Gastroesophageal sphincter (tissue), 3 donors: ENCODE measurements around the gene MRPL40.

ENCODE experiments used
- POLR2A ChIP-seq, 2 donors: fragments of 450-650 bp; IDR thresholded peaks; one replicate each; pipeline ENCODE4 v1.6.1; 2017; ENCODE audit warnings: antibody characterized with exemption in 2 of 2, mild to moderate bottlenecking in 2 of 2, moderate library complexity in 1 of 2
- POLR2AphosphoS5 ChIP-seq: sonication (generic); formaldehyde crosslinking; IDR thresholded peaks from one replicate; pipeline ENCODE4 v1.6.1; 2017; ENCODE audit warnings: antibody characterized with exemption
- TF ChIP-seq, protein P1 (sequence below), 4 experiments: fragments of 200-600 bp in 2 of 4; fragments of 450-650 bp in 2 of 4; sonication (generic) in 1 of 4; IDR thresholded peaks; one replicate each; pipeline ENCODE4 v1.5.1; 2017 to 2019; ENCODE audit warnings: antibody characterized with exemption in 4 of 4, mild to moderate bottlenecking in 2 of 4, moderate library complexity in 2 of 4

GRCh38 chr22:19476023-19476422, 43.7 kb downstream of the MRPL40 start:
- TF ChIP-seq, protein P1, sequence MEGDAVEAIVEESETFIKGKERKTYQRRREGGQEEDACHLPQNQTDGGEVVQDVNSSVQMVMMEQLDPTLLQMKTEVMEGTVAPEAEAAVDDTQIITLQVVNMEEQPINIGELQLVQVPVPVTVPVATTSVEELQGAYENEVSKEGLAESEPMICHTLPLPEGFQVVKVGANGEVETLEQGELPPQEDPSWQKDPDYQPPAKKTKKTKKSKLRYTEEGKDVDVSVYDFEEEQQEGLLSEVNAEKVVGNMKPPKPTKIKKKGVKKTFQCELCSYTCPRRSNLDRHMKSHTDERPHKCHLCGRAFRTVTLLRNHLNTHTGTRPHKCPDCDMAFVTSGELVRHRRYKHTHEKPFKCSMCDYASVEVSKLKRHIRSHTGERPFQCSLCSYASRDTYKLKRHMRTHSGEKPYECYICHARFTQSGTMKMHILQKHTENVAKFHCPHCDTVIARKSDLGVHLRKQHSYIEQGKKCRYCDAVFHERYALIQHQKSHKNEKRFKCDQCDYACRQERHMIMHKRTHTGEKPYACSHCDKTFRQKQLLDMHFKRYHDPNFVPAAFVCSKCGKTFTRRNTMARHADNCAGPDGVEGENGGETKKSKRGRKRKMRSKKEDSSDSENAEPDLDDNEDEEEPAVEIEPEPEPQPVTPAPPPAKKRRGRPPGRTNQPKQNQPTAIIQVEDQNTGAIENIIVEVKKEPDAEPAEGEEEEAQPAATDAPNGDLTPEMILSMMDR (IDR thresholded peaks at IDR 0.05), result no peak
- TF ChIP-seq POLR2A (IDR thresholded peaks at IDR 0.05), result no peak
- TF ChIP-seq POLR2AphosphoS5, result no peak
